NCI-H1105 (cell line): ENCODE measurements around the gene P2RY8.

Experiments
- DNase-seq: peaks from one replicate; lab custom pipeline; 2025; lab: John Stamatoyannopoulos, UW

P2RY8 gene

DNA sequence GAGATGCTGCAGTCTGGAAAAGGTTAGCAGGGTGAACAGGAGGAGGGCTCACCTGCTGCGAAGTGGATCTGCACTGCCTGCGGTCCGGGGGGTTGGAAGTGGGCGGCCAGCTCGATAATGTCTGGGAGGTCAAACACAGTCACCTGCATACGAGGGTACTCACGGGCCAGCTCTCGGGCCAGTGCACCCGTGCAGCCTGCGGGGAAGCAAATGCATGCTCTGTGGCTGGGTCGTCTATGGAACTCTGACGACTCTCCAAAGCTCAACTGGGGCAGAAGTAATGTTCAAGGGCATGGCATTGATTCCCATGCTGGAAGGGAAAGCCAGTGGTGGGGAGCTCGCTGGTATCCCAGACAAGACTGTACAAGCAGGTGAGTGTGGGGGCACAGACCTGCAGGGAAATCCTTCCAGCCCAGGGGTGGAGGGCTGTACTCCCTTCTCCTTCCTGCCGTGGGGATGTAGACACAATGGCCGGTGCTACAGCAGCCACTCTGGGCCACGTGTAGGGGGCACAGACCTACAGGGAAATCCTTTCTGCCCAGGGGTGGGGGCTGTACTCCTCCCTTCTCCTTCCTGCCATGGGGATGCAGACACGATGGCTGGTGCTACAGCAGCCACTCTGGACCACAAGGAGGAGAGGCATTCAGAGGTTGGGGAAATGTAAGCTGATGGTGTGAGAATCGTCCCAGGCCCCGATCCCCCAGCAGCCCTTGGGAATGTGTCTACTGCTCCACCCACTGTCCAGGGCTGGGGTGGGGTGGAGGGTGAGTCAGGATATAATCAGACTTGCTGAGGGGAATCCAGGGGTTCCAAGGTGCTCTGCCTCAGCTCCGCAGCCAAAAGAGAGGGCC, 118.8 kb downstream of the P2RY8 start:
- DNase-seq, result no peak

DNA sequence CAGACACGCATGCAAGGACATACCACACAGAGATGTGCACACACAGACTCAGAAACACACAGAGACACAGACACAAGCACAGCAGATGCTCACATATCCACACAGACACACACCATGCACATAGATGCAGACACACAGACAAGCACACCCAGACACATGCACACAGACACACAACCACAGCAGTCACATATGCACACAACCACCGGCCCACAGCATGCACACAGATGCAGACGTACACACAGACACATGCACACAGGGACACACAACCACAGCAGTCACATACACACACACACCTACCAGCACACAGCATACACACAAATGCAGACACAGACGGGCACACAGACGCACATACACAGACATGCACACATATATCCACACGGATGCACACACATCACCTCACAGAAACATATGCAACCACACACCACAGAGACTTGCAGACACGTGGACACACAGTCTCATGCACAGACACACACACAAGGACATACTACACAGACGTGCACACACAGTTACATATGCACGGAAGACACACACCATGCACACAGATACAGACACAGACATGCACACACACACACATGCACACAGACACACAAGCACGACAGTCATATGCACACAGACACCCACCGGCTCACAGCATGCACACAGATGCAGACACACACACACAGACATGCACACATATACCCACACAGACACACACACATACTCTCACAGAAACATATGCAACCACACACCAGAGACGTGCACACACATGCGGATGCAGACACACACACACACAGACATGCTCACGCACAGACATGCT, 119.8 kb downstream of the P2RY8 start:
- no peak for DNase-seq

DNA sequence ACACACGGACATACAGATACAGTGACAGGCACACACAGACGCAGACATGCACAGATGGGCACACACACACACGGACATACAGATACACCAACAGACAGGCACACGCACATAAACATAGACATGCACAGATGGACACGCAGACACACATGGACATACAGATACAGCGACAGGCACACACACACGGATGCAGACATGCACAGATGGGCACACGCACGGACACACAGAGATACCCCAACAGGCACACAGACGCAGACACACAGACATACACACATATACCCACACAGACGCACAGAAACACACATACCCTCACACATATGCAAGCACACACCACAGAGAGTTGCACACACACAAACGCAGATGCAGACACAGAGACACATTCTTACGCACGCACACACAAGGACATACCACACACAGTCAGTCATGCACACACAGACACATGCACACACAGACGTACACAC, 120.6 kb downstream of the P2RY8 start:
- DNase-seq, result no peak
